PC-9 (cell line): ENCODE measurements around the gene DNAJB6.

Experiments used
- CTCF ChIP-seq: fragments of 200-600 bp; sonication (generic); conservative IDR thresholded peaks from 2 replicates; pipeline ENCODE4 v1.6.1; 2017; ENCODE audit warnings: mixed run types, antibody characterized with exemption, mild to moderate bottlenecking, moderate library complexity
- EZH2 ChIP-seq: fragments of 200-600 bp; sonication (generic); IDR thresholded peaks from 2 replicates; pipeline ENCODE4 v1.8.0; 2017; ENCODE audit warnings: antibody characterized with exemption, low read depth

DNA sequence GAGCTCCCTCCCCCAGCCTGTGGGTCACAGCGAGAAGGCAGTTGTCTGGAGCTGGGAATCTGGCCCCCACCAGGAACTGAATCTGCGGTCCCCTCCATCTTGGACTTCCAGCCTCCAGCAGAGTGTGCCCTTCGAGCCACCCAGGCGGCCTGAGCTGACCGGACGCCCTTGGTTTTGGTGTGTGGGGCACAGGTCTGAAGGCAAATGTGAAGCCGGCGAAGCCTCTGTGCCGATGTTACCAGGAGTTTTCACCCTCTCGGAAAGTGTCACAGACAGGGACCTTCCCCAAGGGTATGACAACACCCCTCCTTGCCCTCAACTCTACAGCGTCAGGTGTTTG is 109.1 kb downstream of the DNAJB6 start:
- TF ChIP-seq CTCF: no peak
- TF ChIP-seq EZH2: no peak
